Lower leg skin (tissue), 3 donors: Measurements from ENCODE around the gene ARID3B.

Source experiments
- POLR2A ChIP-seq, 2 donors: fragments of 450-650 bp; IDR thresholded peaks; one replicate each; pipeline ENCODE4 v1.6.1; 2016 to 2017; ENCODE audit warnings: antibody characterized with exemption in 2 of 2, mild to moderate bottlenecking in 1 of 2, moderate library complexity in 1 of 2
- TF ChIP-seq, protein P1 (sequence below), 3 donors: fragments of 450-650 bp; IDR thresholded peaks; one replicate each; pipeline ENCODE4 v1.5.1; 2016; ENCODE audit warnings: antibody characterized with exemption in 3 of 3, mild to moderate bottlenecking in 3 of 3, moderate library complexity in 2 of 3

GRCh38 chr15:74641151-74641550 lies 100.1 kb downstream of the ARID3B start:
- TF ChIP-seq, protein P1, sequence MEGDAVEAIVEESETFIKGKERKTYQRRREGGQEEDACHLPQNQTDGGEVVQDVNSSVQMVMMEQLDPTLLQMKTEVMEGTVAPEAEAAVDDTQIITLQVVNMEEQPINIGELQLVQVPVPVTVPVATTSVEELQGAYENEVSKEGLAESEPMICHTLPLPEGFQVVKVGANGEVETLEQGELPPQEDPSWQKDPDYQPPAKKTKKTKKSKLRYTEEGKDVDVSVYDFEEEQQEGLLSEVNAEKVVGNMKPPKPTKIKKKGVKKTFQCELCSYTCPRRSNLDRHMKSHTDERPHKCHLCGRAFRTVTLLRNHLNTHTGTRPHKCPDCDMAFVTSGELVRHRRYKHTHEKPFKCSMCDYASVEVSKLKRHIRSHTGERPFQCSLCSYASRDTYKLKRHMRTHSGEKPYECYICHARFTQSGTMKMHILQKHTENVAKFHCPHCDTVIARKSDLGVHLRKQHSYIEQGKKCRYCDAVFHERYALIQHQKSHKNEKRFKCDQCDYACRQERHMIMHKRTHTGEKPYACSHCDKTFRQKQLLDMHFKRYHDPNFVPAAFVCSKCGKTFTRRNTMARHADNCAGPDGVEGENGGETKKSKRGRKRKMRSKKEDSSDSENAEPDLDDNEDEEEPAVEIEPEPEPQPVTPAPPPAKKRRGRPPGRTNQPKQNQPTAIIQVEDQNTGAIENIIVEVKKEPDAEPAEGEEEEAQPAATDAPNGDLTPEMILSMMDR (IDR thresholded peaks at IDR 0.05), result no peak
- no peak for TF ChIP-seq POLR2A (IDR thresholded peaks at IDR 0.05)
